ENCODE results near the gene TWIST2.

Gene TWIST2

DNA sequence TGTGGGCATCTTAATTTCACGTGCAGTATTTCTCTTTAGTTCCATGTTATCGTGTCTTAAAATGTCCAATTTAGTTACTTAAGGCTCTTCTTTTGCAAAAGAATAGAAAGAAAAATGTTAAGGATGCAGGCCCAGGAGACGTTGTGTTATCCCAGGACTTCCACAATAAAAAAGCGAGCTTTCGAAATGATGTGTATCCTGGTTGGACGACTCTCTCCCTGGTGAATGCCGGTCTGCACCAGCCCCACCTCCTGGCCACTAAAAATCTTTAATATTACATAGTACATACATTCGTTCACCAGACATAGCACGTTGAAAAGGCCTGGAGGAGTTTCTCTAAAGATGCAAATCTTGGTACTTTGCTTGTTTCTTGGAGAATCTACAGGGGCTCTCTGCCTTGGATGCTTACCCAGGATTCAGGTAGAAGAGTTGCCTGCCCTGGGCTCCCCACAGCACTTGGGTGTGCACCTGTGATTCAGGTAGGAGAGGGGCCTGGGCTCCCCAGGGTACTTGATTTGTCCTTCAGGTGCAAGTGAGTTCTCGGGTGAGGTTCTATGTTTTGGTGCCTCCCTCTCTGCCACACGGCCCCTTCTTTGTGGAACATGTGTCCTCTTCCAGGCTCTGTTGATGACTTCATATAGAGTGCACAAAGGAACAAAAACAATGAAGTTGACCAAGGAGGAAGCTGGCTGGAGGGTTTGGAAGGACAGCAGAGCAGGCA, 26.6 kb downstream of the TWIST2 start:
- DNase-seq: no peak

DNA sequence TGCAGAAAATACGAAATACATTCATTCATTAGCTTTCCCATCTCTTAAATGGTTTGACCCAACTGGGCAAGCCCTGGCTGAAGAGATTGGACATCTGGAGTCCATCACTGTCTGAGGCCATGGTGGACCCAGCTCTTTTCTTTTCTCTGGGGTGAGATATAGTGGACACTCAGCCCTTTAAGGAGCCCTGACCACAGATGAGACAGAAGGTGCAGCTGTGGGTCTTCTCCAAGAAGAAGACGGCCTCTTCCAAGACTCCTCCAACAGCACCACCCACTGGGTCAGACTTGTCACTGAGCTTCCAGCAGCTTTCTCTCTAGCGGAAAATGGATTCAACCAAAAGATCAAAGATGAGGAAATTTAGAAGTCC, 27.2 kb downstream of the TWIST2 start:
- DNase-seq: no peak

DNA sequence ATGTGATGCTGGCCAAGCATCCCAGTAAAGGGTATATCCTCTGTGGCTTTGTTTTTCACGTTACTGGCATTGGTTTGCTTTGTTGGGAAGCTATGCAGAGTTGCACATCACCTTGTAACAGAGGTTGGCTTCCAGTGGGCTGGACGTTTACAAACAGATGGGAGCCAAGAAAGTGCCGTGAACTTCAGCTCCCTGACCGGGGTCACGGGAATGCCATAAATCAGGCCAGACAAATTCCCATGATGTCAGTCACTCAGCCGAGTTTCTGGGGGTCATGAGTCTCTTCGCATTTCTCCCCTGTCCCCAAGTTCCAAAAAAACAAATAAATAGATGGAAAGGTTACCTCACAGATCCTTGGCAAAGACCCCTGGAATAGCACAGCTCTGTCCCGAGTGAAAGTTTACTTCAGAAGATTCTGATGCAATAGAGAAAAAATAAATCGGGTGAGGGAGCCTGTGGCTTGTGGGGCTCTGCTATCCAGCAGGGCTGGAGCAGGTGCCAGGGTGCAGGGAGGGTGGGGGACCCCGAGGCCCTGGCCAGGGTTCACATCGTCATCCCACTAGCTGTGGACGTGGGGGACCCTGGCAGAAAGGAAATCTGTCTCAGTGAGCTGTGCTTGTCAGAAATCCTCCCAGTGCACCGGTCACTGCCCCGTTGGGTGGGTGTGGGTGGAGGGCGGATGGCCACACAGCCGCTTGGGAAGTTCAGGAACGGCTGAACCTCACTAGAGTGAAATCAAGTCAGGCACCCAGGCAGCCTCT, 27.8 kb downstream of the TWIST2 start:
- DNase-seq: no peak

DNA sequence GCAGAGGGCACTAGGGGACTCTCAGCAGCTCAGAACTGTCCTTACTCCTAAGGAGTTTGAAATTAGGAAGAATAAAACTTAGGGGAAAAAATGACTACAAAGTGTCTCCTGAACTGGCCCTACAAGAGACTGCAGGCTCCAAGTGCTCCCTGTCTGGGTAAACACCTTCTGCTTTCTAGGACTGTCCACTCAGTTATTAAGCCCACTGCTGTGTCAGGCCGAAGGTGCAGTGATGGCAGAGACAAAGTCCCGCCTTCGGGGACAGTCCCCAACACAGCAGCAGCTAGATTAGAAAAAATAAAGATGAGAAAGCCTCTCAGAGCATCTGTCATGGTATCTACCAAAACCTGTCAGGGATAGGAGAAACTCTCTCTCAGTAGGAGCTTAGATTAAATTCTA, 28.3 kb downstream of the TWIST2 start:
- no peak for DNase-seq

DNA sequence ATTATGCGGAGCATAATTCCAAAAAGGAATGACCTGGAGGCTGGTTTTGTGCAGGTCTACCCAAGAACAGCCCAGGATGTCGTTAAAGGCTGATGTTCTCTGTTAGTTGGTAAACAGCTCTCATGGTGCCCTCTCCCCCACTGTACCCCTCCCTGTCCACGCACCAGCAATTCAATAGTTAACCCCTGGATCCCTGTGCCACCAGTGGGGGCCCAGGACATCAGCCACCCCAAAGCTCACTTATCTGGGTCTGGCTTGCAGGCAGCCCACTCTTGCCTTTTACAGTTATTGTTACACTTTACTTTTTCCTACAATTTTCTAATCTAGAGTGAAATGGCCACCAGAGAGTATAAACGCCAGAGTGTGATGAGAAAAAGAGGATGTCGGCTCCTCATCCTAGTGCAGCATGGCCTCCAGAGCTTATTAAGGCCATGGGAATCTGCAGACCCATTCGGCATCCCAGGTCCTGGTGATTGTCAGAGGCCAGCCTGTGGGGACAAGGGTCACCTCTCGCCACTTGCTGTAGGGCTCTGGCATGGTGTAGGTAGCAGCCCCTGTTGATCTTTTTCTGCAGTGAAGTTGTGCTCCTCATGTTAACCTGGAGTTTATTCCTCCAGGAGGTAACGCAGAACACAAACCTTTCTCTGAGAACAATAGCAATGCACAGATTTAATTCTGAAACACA, 30.3 kb downstream of the TWIST2 start:
- DNase-seq: no peak

DNA sequence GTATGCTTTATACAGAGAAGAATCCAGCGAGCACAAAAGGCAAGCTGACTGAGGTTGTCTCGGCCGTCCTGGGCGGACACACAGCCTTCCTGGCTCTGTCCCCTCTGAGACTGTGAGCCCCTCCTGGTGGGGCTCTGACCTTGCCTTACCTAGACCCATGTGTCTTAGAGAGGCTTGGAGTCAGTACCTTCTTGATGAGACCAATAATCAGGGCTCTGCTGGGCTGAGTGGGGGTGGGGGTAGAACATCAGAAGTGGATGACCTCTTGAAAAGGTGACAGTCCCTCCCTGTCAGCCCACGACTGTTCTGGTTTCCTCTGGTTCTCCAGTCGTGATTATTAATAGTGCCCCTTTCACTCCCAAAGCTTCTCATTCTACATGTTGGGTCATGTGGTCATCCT, 31.2 kb downstream of the TWIST2 start:
- no peak for DNase-seq

DNA sequence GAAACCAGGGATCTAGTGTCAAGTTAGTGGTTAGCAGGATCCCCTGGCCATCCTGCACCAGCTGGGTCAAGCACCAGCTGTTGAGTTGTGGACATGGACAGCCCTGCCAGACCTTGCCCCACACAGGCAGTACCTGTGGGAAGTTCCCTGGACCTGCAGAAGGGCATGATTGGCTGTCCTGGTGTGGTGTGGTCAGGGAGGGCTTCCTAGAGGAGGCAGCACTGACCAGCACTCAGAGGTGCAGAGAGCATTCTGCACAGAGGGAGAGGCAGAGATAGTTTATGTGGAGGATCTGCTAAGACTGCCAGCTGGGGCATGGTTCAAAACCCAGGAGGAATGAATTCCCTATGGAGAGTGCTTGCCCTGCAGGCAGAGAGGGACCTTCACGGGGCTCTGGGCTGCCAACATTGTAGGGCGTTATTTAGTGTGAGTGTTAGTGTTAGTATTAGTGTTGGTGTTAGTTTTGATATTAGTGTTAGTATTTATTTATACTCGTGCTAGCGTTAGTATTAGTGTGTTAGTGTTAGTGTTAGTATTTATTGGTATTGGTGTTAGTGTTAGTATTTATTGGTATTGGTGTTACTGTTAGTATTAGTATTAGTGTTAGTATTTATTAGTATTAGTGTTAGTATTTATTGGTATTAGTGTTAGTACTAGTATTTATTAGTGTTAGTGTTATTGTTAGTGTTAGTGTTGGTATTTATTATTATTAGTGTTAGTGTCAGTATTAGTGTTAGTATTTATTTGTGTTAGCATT, 31.9 kb downstream of the TWIST2 start:
- DNase-seq: no peak

DNA sequence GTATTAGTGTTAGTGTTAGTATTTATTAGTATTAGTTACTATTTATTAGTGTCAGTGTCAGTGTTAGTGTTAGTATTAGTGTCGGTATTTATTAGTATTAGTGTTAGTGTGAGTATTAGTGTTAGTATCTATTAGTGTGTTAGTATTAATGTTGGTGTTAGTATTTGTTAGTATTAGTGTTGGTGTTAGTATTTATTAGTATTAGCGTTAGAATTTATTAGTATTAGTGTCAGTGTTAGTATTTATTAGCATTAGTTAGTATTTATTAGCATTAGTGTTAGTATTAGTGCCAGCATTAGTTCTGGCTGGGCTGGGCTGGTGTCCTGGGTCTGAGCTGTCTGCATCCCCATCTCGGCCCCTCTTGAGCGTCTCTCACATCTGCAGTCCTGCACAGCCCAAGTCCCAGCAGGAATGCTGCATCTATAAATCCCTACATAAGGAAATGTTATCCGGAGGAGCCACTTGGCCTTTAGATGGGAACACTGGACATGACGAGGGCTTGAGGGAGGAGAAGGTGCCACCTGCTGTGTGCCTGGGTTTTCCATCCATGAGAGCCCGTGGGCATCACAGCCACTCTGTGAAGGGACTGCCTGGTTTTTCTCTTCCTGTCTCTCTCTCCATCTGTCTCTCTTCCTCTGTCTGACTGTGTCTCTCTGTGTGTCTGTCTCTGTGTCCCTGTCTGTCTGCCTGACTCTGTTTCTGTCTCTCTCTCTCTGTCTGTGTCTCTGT, 33.6 kb downstream of the TWIST2 start:
- DNase-seq: no peak

DNA sequence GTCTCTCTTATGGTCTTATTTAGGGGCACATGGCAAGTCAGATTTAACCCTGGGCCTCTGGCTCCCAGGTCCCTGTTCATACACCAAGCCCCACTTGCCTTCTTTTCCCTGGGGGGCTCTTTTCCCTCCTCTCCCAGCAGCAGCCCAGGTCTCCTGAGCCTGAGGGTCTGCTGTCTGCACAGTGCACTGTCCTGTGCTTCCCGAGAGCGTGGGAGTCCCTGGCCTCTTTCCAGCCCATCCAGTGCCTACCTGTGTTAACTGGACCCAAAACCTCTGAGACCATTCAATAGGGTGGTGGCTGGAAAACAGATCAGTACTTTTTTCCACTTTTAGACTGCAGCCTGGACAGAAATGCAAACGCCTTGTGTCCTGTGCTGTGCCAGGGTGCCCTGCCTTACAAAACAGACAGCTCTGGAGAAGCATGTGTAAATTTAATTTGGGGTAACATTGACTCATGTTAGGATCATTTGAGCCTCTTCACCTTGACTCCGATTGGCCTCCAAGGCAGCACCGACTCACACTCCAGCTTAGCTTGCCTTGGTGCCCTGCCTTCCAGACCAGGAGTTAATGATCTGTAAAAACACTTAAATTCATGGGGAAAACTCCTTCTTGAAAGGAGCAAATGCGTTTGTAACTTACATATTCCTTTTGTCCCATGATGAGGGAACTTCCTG, 34.3 kb downstream of the TWIST2 start:
- DNase-seq: no peak

DNA sequence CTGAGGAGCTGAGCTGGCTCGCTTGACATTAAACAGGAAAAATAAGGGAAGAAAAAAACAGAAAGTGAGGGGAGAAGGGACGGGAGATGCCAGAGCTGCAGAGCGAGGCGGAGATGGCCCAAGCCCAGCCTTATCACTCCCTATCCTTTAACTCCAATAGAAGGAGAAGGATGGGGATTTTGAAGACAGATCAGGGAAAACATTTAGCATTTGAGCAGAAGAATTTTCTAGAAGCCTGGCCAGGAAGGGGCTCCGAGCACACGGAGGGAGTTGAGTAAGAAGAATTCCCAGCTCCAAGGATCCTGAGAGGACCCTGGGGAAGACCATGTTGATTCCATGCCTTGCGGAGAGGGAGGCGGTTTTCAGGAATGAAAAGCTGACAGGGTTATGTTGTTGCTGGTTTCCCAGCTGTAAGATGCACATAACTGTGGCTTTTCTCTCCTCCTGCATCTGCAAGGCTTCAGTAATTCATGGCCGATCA, 35.6 kb downstream of the TWIST2 start:
- DNase-seq: no peak

DNA sequence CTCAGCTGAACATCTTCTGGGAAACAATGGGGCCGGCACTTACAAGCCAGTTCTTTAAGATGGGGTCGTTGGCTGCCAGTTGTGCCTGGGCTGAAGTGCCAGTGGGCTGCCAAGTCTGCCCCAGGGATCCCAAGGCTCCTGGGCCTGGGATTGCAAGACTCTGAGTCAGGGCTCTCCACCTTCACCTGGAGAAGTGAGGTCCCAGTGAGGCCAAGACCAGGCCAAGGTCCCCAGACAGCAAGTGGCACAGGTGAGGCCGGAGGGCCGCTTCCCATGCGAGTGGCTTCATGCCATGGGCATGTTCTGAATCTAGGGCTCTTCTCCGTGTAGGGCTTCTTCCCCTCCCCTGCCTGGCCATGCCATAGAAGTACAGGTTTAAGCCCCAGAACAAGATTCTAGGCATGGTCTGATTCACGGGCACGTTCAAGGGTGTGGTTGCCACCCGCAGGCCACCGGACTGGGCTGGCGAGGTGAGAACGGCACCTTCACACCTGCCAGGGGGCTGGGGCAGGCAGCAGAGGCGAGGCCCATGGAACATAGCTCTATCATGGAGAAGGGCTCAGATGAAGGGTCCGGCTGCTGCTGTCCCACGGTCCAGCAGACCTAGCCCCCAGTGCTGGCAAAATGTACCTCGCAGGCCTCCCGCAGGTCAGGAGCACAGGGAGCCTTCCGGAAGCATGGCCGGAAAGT, 36.4 kb downstream of the TWIST2 start:
- no peak for DNase-seq

DNA sequence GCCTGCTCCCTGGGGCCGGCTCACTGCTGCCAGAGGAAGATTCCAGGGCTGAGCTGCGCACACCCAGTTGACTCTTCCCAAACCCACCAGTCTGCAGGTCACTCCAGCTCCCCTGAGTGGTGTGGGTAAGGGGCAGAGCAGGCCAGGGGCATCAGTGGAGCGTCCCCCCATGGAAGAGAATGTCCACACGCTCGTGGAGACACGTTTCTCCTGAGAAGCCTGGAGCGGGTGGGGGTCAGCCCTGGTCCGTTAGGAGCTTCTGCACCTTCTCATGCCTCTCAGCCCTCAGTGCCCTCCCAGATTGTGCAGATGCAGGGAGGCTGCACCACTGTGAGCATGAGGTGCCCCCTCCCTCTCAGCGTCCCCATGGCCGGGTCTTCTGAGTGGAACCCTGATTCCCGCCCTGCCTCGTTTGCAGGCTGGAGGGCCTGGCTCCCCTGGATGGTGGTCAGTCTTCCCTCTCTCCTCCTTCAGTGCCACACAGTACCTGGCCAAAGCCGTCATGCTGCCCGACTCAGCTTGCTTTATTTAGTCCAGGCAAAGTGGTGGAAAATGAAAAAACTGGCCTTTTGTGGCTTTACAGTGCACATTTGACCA, 37.0 kb downstream of the TWIST2 start:
- DNase-seq: no peak

DNA sequence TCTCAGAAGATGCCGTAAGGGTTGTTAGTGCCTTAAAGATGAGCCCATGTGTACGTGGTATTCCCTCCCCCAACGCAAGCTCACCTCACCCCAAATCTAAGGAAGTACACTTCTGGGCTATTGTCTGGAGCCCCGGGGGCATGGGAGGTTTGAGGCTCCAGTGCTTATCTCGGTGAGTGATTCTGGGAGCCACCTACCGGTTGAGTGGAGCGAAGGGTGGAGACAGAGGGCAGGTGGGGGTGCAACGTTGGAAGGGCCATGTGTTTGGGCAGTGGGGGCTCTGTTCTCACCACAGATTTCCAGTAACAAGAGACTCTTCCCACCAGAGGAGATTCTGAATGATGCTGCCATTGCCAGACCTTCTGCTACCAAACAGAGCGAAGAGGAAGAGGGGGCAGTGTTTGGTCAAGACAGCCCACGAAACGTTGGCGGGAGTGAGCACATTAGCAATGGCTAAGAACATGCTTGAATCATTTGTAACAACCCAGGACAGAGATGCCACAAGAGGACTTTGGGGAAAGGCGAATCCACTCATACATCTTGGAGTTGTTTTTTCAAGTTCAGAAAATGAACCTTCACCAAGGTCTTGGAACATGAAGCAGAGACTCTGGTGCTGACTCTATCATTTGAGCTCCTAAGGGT, 38.7 kb downstream of the TWIST2 start:
- DNase-seq: no peak

DNA sequence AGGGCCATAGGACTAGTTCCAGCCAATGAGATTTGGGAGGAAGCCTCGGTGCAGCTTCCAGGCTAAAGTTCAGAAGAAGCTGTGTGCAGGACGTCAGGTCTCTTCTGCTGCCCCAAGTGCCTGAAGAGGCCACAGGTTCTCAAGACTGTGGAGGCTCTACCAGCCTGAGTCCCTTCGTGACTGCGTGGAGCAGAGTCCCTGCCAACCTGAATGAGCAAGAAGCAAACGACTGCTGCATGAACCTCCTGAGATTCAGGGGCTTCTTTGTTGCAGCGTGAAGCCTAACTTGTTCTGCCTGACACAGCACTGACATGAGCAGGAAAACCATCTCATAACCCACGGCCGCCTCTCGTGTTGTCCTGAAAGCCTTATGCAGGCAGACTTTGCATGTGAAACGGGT, 39.7 kb downstream of the TWIST2 start:
- no peak for DNase-seq

DNA sequence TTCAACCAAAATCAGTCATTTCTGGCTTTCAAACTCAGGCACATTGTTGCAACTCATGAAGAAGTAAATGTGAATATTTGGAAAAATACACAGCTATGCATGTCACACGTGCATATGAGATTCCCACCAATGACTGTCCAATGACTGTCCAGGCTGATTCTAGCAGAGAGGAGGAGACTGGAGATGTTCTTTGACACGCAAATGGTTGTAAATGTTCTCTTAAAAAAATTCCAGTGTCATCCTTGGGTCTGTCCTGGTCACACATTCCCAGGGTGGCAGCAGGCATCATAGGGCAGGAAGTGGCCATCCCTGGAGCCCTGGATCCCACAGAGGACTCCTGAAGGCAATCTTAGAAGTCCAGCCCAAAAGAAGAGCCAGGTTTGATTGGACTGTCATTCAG, 40.9 kb downstream of the TWIST2 start:
- no peak for DNase-seq

DNA sequence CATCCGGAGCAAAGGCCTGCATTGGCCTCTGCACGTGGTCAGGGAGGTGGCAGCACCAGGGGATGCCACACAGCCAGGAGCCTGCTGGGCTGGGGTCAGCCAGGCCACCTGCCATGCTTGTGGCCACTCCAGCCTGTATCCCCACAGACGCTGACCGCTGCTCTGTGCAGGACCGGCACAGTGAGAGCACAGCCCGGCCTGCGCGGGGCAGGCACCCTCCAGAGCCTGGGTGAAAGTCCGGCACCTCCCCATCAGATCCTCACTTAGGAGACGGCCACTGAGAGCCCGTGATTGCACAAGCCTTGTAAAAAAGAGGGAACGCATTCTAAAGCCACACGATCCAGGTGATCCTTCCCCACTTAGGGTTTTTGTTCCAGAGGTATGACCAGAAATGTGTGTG, 42.2 kb downstream of the TWIST2 start:
- no peak for DNase-seq

DNA sequence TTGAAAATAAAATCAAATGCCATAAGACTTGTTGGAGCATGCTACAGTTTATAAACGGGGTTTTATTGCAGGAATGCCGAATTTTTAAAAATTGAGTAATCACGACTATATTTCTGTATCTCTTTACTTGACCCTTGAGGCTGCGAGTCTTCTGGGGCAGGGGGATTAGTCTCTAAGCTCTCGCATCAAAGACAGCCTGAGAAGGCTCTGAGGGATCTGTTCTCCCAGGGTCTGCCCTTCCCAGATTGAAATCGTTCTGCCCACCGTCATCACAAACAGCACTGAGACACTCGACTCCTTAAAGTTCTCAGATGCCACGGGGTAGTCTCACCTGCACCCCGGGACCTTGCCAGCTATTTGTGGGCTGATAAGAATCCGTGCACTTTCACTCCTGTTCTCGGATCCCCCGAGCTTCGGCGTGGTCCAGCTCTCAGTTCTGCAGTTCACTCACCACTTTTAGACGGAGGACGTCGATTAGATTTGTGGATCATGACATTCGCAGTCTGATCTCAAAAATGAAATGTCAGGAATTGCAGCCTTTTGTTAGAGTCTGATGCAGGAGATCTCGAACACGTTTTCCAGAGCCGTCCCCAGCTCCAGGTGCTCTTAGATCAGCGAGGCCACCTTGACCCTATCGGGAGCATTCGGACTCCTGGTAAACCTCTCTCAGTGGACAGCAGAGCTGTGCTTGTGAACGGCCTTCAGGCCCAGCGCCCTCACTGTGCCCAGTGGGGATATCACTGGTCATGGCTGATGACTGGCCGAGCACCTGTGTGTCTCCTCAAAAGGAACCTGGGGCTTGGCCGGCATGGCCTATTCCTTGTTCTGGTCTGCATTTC, 43.0 kb downstream of the TWIST2 start:
- DNase-seq: no peak

DNA sequence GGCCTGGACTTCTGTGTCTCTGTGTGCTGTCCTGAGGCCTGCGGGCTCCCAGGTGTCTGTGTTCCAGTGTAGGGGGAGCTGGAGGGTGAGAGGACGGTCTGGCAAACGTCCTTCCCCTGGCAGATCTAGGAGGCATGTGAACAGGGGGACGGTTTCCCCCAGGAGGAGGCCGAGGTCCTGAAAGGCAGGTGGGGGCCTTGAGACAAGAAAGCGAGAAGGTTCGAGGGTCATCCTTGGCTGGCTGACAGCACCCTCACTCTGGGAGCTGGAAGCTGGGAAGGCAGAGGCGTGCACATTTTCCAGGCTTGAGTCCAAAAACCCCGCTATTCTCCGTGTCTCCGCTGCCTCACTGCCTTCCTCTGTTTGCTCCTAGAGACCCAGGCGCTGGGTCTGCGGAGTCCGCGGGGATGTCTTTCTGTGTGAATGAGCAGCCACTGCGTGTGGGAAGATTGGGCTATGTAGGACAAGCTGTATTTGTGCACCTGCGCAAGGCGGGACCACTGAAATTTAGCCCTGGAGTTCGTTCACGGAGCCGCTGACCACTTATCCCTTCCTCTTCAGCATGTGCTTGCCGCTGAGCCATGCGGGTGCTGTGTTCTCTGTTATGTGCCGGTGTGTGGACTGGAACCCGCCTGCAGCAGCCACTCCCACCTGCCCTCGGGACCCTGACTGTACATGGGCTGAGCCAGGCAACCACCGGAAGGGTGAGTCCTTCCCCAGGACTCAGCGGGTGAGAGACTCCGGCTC, 43.7 kb downstream of the TWIST2 start:
- DNase-seq: no peak

DNA sequence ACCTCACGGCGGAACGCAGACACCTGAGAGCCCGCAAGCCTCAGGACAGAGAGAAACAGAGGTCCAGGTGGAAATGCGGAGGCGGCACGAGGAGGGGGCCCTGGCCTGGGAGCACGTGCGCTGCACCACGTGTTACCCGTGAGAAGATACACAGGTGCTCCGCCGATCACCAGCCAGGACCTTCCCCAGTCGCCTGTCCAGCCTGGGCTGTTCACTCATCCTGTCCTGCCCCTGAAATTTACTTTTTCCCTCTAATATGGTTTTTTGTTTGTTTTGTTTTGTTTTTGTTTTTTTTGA, 44.3 kb downstream of the TWIST2 start:
- DNase-seq: no peak
